Measurements from ENCODE around the gene UBR3.

The UBR3 gene

GRCh38 chr2:169961911-169962310, 134.7 kb downstream of the UBR3 start:
- TF ChIP-seq, protein P1, sequence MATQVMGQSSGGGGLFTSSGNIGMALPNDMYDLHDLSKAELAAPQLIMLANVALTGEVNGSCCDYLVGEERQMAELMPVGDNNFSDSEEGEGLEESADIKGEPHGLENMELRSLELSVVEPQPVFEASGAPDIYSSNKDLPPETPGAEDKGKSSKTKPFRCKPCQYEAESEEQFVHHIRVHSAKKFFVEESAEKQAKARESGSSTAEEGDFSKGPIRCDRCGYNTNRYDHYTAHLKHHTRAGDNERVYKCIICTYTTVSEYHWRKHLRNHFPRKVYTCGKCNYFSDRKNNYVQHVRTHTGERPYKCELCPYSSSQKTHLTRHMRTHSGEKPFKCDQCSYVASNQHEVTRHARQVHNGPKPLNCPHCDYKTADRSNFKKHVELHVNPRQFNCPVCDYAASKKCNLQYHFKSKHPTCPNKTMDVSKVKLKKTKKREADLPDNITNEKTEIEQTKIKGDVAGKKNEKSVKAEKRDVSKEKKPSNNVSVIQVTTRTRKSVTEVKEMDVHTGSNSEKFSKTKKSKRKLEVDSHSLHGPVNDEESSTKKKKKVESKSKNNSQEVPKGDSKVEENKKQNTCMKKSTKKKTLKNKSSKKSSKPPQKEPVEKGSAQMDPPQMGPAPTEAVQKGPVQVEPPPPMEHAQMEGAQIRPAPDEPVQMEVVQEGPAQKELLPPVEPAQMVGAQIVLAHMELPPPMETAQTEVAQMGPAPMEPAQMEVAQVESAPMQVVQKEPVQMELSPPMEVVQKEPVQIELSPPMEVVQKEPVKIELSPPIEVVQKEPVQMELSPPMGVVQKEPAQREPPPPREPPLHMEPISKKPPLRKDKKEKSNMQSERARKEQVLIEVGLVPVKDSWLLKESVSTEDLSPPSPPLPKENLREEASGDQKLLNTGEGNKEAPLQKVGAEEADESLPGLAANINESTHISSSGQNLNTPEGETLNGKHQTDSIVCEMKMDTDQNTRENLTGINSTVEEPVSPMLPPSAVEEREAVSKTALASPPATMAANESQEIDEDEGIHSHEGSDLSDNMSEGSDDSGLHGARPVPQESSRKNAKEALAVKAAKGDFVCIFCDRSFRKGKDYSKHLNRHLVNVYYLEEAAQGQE (IDR thresholded peaks at IDR 0.05; ENCODE audit: low read depth): no peak
- TF ChIP-seq EP300 (IDR thresholded peaks at IDR 0.05; ENCODE audit: borderline replicate concordance): no peak
- TF ChIP-seq TAF1 (IDR thresholded peaks at IDR 0.05; ENCODE audit: low read depth): no peak
- no peak for TF ChIP-seq EGR1 (IDR thresholded peaks at IDR 0.05)
- TF ChIP-seq CREB1 (IDR thresholded peaks at IDR 0.05; ENCODE audit: low read depth): no peak
- no peak for TF ChIP-seq RAD21 (IDR thresholded peaks at IDR 0.05; ENCODE audit: low read depth)
- TF ChIP-seq ZBTB7A (IDR thresholded peaks at IDR 0.05; ENCODE audit: low read depth): no peak
- no peak for TF ChIP-seq USF1 (IDR thresholded peaks at IDR 0.05)
- no peak for TF ChIP-seq NFIC (IDR thresholded peaks at IDR 0.05)
- TF ChIP-seq, protein P2, sequence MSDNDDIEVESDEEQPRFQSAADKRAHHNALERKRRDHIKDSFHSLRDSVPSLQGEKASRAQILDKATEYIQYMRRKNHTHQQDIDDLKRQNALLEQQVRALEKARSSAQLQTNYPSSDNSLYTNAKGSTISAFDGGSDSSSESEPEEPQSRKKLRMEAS (IDR thresholded peaks at IDR 0.05): no peak
- no peak for TF ChIP-seq TEAD4 (IDR thresholded peaks at IDR 0.05)
- no peak for TF ChIP-seq TCF12 (IDR thresholded peaks at IDR 0.05; ENCODE audit: low read depth)
- no peak for TF ChIP-seq FOXM1 (IDR thresholded peaks at IDR 0.05; ENCODE audit: borderline replicate concordance, low read depth)
- no peak for TF ChIP-seq CEBPB (IDR thresholded peaks at IDR 0.05)
- no peak for TF ChIP-seq YY1 (IDR thresholded peaks at IDR 0.05; ENCODE audit: low read depth)

GRCh38 chr2:169963786-169964185, 136.5 kb downstream of the UBR3 start:
- TF ChIP-seq YY1 (IDR thresholded peaks at IDR 0.05; ENCODE audit: low read depth) (no peak), USF1 (IDR thresholded peaks at IDR 0.05) (no peak), TAF1 (IDR thresholded peaks at IDR 0.05; ENCODE audit: low read depth) (no peak), RAD21 (IDR thresholded peaks at IDR 0.05; ENCODE audit: low read depth) (no peak), ZBTB7A (IDR thresholded peaks at IDR 0.05; ENCODE audit: low read depth) (no peak), EP300 (IDR thresholded peaks at IDR 0.05; ENCODE audit: borderline replicate concordance) (no peak), EGR1 (IDR thresholded peaks at IDR 0.05) (no peak), TCF12 (IDR thresholded peaks at IDR 0.05; ENCODE audit: low read depth) (no peak), FOXM1 (IDR thresholded peaks at IDR 0.05; ENCODE audit: borderline replicate concordance, low read depth) (no peak), CEBPB (IDR thresholded peaks at IDR 0.05) (no peak), TEAD4 (IDR thresholded peaks at IDR 0.05) (no peak), CREB1 (IDR thresholded peaks at IDR 0.05; ENCODE audit: low read depth) (no peak), NFIC (IDR thresholded peaks at IDR 0.05) (no peak)
- TF ChIP-seq, protein P2 (IDR thresholded peaks at IDR 0.05): no peak
- TF ChIP-seq, protein P1 (IDR thresholded peaks at IDR 0.05; ENCODE audit: low read depth): no peak

DNA sequence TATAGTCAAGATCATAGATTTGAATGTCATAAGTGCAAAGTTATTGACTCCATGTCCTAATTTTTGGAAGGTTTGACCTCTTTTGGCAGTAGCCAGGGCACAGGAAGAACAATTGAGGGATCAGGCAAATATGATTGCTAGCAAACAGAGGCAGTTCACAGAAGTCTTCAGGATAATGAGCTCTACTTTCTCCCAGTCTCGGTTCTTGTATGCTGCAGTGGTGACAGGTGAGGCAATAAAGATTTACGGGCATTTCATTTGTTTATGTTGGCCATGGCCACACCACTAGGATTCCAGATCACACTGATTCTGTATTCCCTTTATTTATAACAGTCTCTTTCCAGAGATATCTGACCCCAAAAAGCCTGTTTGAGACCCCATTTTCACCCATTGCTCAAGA, 137.5 kb downstream of the UBR3 start:
- TF ChIP-seq YY1 (IDR thresholded peaks at IDR 0.05; ENCODE audit: low read depth) (no peak), CEBPB (IDR thresholded peaks at IDR 0.05) (0 out of 2 replicates have a peak, but pooled peaks have one; percentile 40)

GRCh38 chr2:169965495-169965894, 138.2 kb downstream of the UBR3 start:
- no peak for TF ChIP-seq ZBTB7A (IDR thresholded peaks at IDR 0.05; ENCODE audit: low read depth)
- TF ChIP-seq NFIC (IDR thresholded peaks at IDR 0.05): no peak
- TF ChIP-seq FOXM1 (IDR thresholded peaks at IDR 0.05; ENCODE audit: borderline replicate concordance, low read depth): no peak
- TF ChIP-seq USF1 (IDR thresholded peaks at IDR 0.05): no peak
- TF ChIP-seq, protein P2 (IDR thresholded peaks at IDR 0.05): no peak
- TF ChIP-seq TAF1 (IDR thresholded peaks at IDR 0.05; ENCODE audit: low read depth): no peak
- TF ChIP-seq, protein P1 (IDR thresholded peaks at IDR 0.05; ENCODE audit: low read depth): no peak
- no peak for TF ChIP-seq EP300 (IDR thresholded peaks at IDR 0.05; ENCODE audit: borderline replicate concordance)
- no peak for TF ChIP-seq RAD21 (IDR thresholded peaks at IDR 0.05; ENCODE audit: low read depth)
- TF ChIP-seq CREB1 (IDR thresholded peaks at IDR 0.05; ENCODE audit: low read depth): no peak
- TF ChIP-seq YY1 (IDR thresholded peaks at IDR 0.05; ENCODE audit: low read depth): no peak
- no peak for TF ChIP-seq TCF12 (IDR thresholded peaks at IDR 0.05; ENCODE audit: low read depth)
- TF ChIP-seq TEAD4 (IDR thresholded peaks at IDR 0.05): no peak
- TF ChIP-seq EGR1 (IDR thresholded peaks at IDR 0.05): no peak
- TF ChIP-seq CEBPB (IDR thresholded peaks at IDR 0.05): no peak
